ENCODE results near the gene CYP4A22.

- TF ChIP-seq POLR2A (IDR thresholded peaks at IDR 0.05) (no peak), CTCF (IDR thresholded peaks at IDR 0.05) (peak; percentile 83 to 95 (median 90))
These were observed 55.5 kb downstream of the CYP4A22 start for GRCh38 chr1:47192458-47193384.

Measured in esophagus squamous epithelium (tissue), 4 donors.